Esophagus squamous epithelium (tissue), 4 donors: Measurements from ENCODE around the gene SFMBT1.

Experiments used
- CTCF ChIP-seq, 6 experiments: fragments of 450-650 bp in 4 of 6; fragments of 200-600 bp in 2 of 6; sonication (generic) in 2 of 6; IDR thresholded peaks; one replicate each; pipeline ENCODE4 v1.5.1; 2016 to 2019; ENCODE audit warnings: antibody characterized with exemption in 6 of 6, mild to moderate bottlenecking in 4 of 6, moderate library complexity in 4 of 6
- POLR2A ChIP-seq, 4 donors: fragments of 450-650 bp; IDR thresholded peaks; one replicate each; pipeline ENCODE4 v1.6.1; 2017; ENCODE audit warnings: antibody characterized with exemption in 4 of 4, mild to moderate bottlenecking in 4 of 4, moderate library complexity in 3 of 4

- TF ChIP-seq CTCF (IDR thresholded peaks at IDR 0.05) (no peak), POLR2A (IDR thresholded peaks at IDR 0.05) (no peak)
Observed at GRCh38 chr3:52877085-52877484, 168.8 kb downstream of the SFMBT1 start.
